ENCODE results near the gene C3.

C3 gene

DNA sequence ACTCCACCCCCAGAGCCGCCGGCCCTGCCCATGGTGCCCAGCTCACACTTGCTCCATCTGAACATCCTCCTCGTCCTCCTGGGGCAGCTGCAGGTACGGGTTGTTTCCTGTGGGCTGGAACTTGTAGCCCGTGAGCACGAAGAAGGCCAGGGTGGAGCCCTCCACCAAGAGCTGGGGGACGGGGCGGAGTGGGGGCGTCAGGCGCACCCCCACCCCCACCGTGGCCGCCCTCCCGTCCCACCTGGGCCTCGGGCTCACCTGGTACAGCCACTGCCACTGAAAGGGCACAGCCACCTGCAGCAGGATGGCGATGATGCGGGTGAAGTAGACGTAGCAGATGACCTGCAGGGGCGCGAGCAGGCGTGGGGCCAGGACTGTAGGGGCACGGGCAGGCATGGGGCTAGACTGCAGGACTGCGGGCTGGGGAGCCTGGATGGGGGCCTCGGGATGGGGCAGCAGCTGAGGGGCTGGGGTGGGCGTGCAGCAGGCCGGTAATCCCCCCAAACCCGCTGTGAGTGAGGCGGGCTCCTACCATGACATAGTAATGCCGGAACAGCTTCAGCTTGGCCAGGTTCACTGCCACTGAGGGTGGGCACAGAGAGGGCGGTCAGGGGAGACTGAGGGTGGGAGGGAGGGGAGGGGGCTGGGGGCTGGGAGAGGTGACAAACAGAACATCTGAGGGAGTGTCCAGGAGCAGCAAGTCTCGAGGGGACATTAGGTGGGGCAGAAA, 10.7 kb upstream of the C3 start:
- no peak for DNase-seq (ENCODE audit: low read depth)

DNA sequence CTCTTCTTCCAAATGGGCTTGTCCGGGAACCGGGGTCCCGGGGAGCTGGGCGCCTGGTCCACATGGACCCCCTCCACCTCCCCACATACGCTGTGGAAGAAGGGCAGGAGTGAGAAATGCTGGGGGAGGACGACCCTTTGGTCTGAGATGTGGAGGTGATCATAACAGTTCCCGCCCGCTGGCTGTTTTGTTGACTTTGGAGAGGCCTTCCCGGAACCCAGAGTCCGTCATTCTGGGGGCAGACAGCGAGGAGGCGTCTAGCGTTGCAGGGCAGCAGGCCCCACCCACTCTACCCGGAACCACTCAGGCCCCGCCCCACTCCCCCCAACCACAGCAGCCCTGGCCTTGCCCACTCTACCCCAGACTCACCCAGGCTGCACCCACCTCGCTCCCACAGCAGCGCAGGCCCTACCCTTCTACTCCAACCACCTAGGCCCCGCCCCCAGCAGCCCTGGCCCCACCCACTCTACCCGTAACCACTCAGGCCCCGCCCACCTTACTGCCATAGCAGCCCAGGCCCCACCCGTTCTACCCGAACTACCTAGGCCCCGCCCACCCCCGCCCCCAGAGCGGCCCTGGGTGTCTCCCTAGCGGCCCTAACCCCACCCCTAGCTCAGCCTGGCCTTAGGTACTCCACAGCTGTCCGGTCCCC, 9.8 kb upstream of the C3 start:
- no peak for DNase-seq (ENCODE audit: low read depth)

DNA sequence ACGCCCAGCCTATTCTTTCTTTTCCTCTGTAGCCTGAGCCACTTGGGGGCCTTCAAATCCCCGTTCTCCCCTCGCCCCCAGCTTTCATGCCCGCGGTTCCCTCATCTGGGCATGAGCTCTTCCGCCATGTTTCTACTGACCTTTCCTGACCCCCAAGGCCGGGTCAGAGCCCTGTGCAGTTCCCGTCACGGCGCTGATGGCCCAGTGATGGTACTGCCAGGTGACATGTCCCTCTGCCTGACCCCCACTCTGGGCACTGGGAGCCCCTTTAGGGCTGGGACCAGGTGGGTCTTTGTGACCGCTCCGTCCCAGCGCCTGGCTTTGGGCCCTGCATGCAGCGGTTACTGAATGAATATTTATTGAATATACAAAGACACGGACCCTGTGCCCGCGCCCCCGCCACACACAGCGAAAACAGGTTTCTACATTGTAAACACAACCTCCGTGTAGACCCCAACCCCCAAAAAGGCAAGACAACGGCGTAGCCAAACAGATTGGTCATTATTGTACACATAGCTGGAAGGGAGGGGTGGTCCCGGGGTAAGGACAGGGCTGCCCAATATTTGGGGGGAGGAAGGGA, 9.2 kb upstream of the C3 start:
- DNase-seq (ENCODE audit: low read depth), result no peak

DNA sequence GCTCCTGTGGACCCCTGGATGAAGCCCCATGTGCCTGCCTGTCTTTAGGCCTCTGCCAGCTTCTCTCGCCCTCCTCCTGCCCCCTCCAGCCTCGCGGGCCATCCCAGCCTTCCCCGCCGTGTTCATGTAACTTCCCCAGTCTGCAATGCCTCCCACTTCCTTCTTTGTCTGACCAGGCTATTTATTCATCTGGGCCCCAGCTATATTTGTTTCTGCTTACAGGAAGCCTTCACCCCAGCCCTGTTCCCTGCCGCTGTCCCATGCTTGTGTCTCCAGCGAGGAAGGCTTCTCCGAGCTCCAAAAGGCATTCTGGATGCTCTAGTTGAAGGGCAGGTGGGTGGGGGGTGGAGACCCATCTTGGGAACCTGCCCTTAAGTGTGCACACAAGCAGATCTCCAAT, 7.9 kb upstream of the C3 start:
- DNase-seq (ENCODE audit: low read depth), result no peak

DNA sequence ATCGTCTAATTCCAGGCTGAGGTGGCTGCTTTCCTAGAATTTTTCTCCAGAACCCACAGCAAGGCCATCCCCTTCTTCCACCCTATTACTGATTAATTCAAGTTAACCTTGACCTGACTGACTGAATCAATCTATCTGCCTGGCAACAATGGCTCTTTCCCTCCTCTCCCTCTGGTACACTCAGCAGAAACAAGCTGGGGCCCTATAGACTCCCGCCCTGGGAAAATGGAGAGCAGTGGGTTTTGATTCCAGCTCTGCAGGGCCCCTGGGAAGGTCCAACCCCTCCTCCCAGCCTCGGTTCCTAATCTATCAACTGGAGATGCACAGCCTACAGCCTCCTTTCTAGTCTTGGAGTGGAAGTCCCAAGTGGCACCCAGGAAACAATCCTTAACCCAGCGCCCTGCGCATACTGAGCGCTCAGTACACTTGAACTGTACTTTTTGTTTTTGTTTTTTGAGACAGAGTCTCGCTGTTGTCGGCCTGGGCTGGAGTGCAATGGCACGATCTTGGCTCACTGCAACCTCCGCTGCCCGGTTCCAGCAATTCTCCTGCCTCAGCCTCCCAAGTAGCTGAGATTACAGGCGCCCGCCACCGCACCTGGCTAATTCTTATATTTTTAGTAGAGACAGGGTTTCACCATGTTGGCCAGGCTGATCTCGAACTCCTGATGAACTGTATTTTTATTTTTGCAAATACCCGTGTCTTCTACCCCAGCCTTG, 5.2 kb upstream of the C3 start:
- no peak for DNase-seq (ENCODE audit: low read depth)

DNA sequence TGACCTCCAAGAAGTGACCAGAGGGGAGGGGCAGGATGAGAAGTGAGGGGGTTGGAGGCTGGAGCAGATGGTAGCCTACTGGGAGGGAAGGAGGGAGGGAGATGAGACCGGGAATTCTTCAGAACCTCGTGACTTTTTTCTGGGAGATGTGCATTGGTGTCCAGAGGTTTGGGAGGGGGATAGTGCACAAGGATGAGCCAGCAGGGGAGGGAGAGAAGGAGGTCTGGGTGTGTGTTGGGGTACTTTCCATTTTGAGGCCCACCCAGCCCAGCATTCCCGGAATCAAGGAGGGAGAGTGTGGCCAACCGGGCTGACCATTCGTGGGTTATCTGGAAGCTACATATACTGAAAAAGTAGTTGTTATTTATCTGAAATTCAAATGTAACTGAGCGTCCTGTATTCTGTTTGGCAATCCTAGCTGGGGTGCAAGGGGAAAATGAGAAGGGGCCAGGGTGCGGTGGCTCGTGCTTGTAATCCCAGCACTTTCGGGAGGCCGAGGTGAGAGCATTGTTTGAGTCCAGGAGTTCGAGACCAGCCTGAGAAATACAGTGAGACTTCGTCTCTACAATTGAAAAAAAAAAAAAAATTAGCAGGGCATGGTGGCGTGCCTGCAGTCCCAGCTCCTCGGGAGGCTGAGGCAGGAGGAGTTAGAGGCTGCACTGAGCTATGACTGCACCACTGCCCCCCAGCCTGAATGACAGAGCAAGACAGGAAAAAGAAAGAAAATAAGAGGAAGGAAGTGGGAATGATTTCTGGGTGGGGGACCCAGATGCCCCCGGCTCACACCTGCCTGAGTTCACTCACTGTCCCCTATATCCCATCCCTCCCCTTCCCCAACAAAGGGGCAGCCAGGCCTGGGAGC, 4.4 kb upstream of the C3 start:
- DNase-seq (ENCODE audit: low read depth), result no peak

DNA sequence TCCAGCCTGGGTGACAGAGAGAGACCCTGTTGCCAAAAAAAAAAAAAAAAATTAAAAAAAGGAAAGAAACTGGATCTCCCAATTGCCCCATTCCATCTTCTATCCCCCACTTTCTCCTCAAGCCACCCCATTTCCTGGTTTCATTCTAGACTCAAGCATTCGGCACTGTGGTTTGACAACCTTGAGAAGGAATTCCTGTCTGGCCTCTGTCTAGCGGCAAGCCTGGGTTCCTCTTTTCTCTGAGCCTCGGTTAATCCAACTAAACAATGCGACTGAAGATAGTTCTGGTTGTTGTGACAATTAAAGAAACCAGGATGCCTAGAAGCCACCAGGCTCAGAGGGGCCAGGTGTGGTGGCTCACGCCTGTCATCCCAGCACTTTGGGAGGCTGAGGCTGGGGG, 3.3 kb upstream of the C3 start:
- DNase-seq (ENCODE audit: low read depth), result no peak

DNA sequence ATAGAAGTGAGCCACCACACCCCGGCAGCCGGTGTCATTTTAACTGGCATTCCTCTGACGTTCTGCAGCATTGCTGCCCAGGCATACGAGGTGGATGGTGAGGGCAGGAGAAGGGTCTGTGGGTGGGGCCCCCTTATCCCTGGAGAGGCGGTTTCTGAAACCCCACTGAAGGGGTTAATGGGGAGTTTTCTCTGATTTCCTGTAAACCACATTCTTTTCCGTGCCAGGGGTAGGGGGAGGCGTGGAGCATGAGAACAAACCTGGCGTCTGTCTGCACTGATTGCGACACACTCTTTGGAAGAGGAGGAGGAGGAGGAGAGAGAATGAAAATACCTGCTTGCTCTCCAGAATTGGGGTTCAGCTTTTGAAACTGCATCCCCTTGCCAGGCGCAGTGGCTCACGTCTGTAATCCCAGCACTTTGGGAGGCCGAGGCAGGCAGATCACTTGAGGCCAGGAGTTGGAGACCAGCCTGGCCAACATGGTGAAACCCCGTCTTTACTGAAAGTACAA, 2.7 kb upstream of the C3 start:
- no peak for DNase-seq (ENCODE audit: low read depth)

DNA sequence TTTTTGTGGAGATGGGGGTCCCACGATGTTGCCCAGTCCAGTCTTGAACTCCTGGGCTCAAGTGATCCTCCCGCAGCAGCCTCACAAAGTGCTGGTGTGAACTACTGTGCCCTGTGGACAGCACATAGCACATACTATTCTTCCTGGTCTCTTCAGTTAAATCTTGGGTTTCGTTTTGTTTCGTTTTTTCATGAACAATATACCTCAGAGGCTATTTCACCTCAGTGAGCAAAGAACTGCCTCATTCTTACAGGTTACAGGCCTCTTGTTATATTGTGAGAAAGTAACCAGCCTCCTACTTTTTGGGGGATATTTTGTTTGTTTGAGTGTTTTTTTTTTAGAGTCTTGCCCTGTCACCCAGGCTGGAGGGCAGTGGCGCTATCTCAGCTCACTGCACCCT, 1.3 kb upstream of the C3 start:
- no peak for DNase-seq (ENCODE audit: low read depth)

DNA sequence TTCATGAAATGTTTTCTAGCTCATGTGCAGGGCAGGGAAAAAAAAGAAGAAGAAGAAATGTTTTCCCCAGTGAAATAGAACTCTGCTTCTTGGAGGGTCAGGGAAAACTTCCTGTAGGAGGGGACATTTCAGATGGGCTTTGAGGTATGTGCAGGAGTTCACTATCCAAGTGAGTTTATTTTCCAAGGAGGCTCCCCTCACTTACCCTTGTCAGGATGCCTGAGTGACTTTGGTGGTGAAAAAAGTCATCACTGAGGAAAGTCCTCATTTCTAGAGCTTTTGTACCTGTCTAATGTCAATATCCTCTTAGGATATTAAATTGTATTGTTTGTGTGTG, 656 bp upstream of the C3 start:
- DNase-seq (ENCODE audit: low read depth), result no peak

DNA sequence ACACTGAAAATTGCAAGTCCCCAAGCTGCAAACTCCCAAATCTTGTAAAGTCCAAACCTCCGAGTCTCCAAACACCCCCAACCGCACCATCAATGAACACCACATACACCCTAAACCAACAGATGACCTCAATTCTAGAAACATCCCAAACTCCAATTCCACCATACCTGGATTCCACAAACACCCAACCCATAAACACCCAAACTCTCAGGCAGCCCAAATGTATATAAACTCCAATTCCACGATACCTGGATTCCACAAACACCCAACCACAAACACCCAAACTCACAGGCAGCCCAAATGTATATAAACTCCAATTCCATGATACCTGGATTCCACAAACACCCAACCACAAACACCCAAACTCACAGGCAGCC, 470 bp downstream of the C3 start:
- DNase-seq (ENCODE audit: low read depth), result no peak

DNA sequence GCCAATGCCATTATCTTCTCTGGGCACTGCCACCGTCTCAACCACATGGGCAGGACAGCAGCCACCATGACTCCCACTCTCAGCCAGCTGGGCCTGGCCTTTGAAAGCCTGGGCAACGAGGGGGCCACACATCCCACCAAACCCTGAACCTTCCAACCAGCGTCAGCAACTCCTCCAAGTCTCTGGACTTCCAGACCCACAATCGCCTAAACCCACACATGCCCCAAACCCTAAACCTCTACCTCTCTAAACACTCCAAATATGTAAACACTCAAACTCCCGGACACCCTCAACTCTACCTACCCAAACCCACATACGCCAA, 949 bp downstream of the C3 start:
- no peak for DNase-seq (ENCODE audit: low read depth)

DNA sequence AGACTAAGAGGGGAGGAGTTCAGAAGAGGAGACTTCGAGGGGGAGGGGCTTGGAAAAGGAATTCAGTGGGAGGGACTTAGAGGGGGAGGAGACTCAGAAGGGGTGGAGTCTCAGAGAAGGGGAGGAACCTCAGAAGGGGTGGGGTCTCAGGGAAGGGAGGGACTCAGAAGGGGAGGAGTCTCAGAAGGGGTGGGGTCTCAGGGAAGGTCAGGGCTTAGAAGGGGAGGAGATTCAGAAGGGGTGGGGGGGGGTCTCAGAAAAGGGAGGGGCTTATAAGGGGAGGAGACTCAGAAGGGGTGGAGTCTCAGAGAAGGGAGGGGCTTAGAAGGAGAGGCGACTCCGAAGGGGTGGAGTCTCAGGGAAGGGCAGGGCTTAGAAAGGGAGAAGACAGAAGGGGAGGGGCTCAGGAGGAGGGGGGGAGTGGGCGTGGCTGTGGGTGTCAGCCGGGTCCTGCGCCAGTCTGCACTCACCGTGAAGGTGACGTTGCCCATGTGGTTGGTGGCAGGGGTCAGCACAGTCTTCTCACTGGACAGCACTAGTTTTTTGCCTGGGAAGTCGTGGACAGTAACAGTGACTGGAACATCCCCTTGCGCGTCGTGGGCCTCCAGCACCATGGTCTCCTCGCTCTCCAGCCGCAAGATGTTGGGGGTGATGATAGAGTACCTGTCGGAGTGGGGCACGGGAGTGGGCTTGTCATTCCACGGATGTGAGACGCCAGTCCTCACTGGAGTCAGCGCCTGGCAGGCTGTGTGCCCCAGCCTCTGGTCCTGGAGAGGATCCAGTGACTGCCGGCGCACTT, 1.5 kb downstream of the C3 start:
- DNase-seq (ENCODE audit: low read depth), result no peak

DNA sequence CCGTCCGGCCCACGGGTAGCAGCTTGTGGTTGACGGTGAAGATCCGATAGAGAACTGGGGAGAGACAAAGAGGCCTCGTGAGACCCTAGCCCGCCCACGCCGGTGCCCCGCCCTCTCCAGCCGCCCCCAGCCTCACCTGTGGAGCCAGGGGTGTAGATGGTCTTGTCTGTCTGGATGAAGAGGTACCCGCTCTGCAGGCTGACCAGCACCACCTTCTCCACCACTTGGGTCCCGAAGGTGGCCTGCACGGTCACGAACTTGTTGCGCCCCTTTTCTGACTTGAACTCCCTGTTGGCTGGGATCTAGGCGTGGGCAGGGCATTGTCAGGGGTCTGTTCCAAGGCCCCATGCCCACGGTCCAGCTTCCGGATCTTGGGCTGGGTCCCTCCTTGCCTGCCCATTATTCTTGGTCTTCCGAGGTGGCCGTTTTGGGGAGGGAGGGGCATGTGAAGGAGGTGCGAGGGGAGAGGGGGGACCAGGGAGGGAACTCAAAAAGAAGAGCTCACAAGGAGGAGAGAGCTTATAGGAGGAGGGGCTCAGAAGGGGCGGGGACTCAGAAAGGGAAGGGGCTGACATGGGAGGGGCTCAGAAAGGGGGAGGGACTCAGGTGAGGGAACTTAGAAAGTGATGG, 2.2 kb downstream of the C3 start:
- no peak for DNase-seq (ENCODE audit: low read depth)

DNA sequence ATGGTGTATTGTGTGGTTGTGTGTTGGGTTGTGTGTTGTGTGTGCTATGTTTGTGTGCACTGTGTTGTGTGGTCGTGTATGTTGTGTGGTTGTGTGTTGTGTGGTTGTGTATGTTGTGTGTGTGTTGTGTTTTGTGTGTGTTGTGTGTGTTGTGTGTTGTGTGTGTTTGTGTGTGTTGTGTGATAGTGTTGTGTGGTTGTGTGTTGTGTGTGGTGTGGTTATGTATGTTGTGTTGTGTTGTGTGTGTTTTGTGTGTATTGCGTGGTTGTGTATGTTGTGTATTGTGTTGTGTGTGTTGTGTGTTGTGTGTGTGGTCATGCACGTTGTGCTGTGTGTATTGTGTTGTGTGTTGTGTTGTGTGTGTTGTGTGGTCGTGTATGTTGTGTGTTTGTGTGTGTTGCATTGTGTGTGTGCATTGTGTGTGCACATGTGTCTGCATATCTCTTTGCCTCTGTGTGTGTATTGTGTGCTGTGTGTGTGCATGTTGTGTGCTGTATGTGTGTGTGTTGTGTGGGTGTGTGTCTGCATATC, 2.9 kb downstream of the C3 start:
- no peak for DNase-seq (ENCODE audit: low read depth)

DNA sequence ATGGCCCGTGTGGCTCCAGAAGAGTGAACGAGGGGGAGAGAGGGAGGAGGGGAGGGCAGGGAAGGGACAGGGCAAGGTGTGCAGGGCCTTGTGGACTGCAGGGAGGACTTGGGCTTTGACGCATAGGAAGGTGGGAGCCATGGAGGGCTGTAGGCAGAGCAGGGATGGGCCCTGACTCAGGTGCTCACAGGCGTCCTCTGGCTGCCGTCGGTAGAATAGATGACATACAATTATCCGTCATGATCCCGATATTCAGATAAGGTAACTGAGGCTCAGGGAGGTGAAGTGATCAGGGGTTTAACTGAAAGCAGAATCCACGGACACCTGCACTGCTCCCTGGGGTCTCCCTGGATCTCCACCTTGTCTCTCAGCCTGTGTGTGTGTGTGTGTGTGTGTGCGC, 3.4 kb downstream of the C3 start:
- no peak for DNase-seq (ENCODE audit: low read depth)

DNA sequence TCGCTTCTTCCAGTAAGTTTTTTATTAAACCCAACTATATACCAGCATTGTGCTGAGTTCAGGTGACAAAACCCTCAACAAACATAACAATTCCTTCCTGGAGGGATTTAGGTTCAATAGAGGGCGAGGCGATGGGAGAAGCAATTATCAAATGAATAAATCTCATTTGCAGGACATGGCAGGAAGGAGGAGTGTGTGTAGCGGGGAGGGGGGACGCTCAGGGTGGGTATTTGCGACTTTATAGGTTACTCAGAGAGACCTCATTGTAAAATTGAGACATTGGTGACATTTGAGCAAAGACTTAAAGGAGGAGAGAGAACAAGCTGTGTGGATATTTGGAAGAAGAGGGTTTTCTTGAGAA, 3.9 kb downstream of the C3 start:
- no peak for DNase-seq (ENCODE audit: low read depth)

DNA sequence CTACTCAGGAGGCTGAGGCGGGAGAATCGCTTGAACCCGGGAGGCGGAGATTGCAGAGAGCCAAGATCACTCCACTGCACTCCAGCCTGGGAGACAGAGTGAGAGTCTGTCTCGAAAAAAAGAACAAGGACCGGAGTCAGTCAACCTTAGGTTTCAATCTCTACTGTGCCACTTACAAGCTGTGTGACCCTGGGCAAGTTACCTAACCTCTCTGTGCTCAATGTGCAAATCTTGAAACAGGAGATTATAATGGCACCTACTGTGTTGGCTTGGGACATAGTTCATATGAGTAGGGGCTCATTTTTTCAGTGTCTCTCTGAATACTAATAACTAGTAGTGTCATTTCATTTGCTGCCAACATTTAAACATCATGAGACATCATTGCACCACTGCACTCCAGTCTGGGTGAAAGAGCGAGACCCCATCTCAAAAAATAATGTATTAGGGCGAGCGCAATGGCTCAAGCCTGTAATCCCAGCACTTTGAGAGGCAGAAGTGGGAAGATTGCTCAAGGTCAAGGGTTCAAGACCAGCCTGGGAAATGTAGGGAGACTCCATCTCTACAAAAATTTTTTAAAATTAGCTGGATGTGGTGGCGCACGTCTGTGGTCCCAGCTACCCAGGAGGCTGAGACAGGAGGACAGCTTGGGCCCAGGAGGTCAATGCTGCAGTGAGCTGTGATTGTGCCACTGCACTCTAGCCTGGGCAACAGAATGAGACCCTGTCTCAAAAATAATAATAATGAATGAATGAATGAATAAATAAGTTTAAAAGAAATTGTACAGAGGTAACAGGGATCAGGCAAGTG, 5.5 kb downstream of the C3 start:
- DNase-seq (ENCODE audit: low read depth), result no peak

DNA sequence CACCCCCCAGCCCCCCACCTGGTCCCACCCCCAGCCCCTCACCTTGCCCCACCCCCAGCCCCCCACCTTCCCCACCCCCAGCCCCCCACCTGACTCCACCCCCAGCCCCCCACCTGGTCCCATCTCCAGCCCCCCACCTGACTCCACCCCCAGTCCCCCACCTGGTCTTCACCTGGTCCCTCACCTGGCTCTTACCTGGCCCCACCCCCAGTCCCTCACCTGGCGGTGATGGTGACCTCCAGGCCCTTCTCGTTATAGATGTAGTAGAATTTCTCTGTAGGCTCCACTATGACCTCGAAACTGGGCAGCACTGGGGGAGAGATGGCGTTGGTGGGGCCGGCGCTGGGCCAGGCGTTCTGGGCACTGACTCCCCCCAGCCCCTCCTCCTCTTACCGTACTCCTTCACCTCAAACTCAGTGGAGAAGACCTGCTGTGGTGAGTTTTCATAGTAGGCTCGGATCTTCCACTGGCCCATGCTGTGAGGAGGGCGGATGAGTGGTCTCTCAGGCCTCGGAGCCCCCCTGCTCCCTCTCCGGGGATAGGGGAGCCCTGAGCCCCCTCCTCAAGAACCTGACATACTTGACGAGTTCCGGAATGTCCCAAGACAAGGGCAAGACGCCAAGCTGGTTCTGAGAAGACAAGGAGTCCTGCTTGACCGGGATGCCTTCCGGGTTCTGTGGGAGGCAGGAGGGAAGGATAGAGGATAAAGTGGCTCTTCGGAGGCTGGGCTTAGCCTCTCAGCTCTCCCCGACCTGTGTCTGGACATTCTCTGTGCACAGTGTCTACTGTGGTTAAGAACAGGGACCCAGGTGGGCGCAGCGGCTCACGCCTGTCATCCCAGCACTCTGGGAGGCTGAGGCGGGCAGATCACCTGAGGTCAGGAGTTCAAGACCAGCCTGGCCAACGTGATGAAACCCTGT, 6.4 kb downstream of the C3 start:
- DNase-seq (ENCODE audit: low read depth), result no peak

Data from stromal cell of bone marrow (primary cell).